ENCODE measurements around the gene HOXA6.

DNA sequence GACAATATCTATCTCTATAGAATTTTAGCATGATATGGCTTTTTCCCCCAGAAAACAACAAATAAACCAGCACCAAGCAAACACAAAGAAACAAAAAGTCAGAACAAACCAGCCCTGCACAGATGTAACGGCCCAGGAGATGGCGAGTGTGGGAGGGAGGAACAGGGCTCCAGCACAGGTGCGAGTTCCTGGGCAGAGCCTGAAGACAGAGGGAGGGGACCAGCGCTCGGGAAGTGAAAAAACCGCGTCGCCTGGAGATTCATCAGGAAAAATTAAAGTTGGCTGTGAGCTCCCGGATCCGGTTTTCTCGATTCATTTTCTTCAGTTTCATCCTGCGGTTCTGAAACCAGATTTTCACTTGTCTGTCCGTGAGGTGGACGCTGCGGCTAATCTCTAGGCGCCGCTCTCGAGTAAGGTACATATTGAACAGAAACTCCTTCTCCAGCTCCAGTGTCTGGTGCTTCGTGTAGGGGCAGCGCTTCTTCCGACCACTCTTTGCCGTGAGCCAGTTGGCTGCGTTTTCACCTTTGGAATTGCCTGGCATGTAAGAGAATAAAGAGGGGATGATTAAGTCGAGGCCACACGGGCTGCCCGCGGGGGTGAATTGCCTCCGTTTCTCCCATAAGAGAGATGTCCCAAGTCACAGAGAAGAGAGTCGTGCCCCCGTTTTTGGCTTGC lies 24.2 kb upstream of the HOXA6 start:
- TF ChIP-seq, protein P1, sequence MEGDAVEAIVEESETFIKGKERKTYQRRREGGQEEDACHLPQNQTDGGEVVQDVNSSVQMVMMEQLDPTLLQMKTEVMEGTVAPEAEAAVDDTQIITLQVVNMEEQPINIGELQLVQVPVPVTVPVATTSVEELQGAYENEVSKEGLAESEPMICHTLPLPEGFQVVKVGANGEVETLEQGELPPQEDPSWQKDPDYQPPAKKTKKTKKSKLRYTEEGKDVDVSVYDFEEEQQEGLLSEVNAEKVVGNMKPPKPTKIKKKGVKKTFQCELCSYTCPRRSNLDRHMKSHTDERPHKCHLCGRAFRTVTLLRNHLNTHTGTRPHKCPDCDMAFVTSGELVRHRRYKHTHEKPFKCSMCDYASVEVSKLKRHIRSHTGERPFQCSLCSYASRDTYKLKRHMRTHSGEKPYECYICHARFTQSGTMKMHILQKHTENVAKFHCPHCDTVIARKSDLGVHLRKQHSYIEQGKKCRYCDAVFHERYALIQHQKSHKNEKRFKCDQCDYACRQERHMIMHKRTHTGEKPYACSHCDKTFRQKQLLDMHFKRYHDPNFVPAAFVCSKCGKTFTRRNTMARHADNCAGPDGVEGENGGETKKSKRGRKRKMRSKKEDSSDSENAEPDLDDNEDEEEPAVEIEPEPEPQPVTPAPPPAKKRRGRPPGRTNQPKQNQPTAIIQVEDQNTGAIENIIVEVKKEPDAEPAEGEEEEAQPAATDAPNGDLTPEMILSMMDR (IDR thresholded peaks at IDR 0.05), result no peak
- TF ChIP-seq POLR2A (IDR thresholded peaks at IDR 0.05) (no peak), EP300 (IDR thresholded peaks at IDR 0.05) (no peak)
